ENCODE results near the gene C11orf86.
A peak's percentile ranks its signal among the peaks of the same experiment; 100 is the strongest.
"Not testable (repeated sequence)": the region's sequence is repeated elsewhere in the genome, so short reads cannot be mapped to it uniquely, and the experiment has no call there.

The C11orf86 gene

DNA sequence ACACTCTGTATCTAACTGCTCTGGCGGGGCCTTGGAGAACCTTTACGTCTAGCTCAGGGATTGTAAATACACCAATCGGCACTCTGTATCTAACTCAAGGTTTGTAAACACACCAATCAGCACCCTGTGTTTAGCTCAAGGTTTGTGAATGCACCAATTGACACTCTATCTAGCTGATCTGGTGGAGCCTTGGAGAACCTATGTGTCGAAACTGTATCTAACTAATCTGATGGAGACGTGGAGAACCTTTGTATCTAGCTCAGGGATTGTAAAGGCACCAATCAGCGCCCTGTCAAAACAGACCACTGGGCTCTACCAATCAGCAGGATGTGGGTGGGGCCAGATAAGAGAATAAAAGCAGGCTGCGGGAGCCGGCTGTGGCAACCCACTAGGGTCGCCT, 14.3 kb downstream of the C11orf86 start:
- not testable (repeated sequence) for DNase-seq (ENCODE audit: low read depth, low spot score)

DNA sequence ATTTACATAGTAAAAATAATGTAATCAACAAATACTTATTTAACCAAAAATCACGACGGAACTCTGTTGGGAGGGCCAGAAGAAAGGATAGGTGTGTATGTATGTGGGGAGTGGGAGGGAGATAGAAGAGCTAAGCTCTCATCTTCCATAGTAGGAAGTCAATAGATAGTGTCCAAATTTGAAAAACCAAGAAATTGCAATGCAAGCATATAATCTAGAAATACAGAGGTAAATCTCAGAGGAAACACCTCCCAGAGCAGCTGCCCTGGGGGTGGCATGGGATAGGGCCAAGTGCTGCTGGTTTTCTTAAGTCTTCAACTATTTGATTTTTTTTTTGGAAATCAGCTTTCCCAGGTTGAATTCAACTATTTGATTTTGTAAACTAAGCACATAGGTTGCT, 16.9 kb downstream of the C11orf86 start:
- DNase-seq (ENCODE audit: low read depth, low spot score), result no peak

GRCh38 chr11:66996609-66997273, 21.6 kb downstream of the C11orf86 start:
- DNase-seq (ENCODE audit: low read depth, low spot score), result peak; percentile 55

GRCh38 chr11:66999555-66999954, 24.5 kb downstream of the C11orf86 start:
- no peak for DNase-seq (ENCODE audit: low read depth, low spot score)

DNA sequence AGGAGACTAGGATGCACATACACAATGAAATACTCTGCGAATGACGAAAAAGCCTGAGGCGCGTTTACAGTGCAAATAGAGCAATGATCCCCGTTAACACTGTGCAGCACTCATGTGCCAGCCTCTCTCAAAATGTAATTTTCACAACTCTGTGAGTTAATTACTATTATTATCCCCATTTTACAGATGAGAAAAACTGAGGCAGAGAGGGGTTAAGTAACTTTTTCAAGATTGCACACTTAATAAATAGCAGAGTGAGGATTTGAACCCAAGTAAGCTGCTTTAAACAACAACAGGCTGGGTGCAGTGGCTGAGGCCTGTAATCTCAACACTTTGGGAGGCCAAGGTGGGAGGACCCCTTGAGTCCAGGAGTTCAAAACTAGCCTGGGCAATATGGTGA, 26.2 kb downstream of the C11orf86 start:
- no peak for DNase-seq (ENCODE audit: low read depth, low spot score)

DNA sequence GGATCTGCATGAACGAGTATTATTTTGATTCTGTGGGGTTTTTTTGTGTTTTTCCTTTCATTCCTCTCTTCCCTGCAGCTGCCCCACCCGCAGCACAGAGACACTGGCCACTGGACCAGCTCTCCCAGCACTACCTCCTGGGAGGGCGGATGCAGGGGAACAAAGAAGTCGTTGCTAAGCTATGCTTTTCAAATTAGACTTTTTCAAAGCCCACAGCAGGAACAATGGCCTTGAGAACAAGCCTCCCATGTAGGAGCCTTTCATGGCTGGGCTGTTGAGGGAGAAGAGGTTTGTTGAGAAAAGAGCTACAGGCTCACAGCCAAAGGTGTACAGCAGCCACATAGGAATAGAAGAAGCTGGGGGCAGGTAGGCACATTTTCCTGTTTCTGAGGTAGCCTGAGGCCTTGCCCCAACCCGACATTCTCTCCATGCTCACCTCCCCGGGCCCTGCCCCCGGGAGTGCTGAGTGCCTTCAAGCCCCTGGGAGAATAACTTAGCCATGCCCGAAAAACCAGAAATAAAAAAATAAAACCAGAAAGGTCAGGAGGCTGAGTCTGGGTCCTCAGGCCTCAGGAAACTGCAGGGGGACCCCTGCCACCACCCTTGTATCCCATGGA, 27.3 kb downstream of the C11orf86 start:
- DNase-seq (ENCODE audit: low read depth, low spot score), result peak; percentile 27

GRCh38 chr11:67002921-67003411, 27.9 kb downstream of the C11orf86 start:
- no peak for DNase-seq (ENCODE audit: low read depth, low spot score)

- DNase-seq (ENCODE audit: low read depth, low spot score), result not testable (repeated sequence)
These were observed 30.1 kb downstream of the C11orf86 start for GRCh38 chr11:67005200-67005599.

DNA sequence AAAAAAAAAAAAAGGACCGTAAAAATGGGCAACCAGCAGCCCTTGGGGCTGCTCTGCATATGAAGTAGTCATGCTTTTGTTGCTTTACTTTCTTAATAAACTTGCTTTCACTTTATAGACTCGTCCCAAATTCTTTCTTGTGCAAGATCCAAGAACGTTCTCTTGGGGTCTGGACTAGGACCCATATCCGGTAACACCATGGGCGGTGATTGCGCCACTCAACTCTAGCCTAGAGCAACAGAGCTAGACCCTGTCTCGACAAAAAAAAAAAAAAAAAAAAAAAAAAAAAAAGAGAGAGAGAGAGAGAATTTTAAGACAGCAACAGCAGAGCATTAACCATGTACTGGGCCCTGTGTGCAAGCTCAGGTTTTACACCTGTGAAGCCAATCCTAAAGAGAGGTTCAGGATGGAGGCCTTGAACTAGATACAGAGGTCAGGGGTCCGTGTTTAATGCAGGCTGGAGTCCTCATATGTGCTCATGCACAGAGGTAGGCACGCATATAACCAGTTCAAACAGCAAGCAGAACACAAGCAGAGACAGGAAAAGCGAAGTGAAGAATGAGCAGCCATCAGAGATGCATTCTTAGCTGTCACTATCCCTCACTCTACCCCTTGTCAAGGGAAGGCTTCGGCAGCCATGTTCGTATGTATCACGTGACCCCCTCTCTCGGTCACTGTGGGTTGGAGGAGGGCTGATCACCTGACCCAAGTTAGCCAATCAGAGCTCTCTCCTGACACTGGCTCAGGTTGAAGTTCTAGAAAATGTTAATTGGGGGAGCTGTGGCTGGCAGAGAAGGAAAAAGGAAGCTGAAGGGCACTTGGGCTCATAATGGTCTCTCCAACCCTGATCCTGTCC, 31.2 kb downstream of the C11orf86 start:
- no peak for DNase-seq (ENCODE audit: low read depth, low spot score)

- no peak for DNase-seq (ENCODE audit: low read depth, low spot score)
These were observed 32.0 kb downstream of the C11orf86 start for GRCh38 chr11:67007126-67007525.

- no peak for DNase-seq (ENCODE audit: low read depth, low spot score)
These were observed 35.3 kb downstream of the C11orf86 start for GRCh38 chr11:67010296-67010905.

- no peak for DNase-seq (ENCODE audit: low read depth, low spot score)
These were observed 38.5 kb downstream of the C11orf86 start for GRCh38 chr11:67013511-67014045.

GRCh38 chr11:67014343-67014742, 39.2 kb downstream of the C11orf86 start:
- no peak for DNase-seq (ENCODE audit: low read depth, low spot score)

DNA sequence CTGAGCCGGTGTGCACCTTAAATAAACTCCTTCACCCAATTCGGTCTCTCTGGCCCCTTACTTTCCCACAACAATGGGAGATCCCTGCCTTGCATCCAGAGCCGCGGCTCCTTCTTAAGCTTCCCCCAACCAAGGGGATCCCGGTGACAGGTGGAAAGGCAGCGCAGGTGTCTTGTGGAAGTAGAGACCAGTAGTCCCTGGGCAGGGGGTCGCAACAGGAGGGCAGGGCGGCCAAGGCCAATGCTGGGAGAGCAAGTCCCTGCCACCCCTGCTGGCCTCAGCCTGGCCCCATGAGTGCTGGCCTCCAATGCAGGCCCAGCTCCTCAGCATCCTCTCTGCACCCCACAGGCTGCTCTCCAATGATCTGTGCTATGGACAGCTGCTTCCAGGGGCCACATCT, 39.9 kb downstream of the C11orf86 start:
- DNase-seq (ENCODE audit: low read depth, low spot score), result no peak

GRCh38 chr11:67016550-67016949, 41.4 kb downstream of the C11orf86 start:
- DNase-seq (ENCODE audit: low read depth, low spot score), result no peak

GRCh38 chr11:67020949-67021348, 45.8 kb downstream of the C11orf86 start:
- DNase-seq (ENCODE audit: low read depth, low spot score), result no peak

GRCh38 chr11:67022341-67022933, 47.3 kb downstream of the C11orf86 start:
- peak; percentile 80 for DNase-seq (ENCODE audit: low read depth, low spot score)

DNA sequence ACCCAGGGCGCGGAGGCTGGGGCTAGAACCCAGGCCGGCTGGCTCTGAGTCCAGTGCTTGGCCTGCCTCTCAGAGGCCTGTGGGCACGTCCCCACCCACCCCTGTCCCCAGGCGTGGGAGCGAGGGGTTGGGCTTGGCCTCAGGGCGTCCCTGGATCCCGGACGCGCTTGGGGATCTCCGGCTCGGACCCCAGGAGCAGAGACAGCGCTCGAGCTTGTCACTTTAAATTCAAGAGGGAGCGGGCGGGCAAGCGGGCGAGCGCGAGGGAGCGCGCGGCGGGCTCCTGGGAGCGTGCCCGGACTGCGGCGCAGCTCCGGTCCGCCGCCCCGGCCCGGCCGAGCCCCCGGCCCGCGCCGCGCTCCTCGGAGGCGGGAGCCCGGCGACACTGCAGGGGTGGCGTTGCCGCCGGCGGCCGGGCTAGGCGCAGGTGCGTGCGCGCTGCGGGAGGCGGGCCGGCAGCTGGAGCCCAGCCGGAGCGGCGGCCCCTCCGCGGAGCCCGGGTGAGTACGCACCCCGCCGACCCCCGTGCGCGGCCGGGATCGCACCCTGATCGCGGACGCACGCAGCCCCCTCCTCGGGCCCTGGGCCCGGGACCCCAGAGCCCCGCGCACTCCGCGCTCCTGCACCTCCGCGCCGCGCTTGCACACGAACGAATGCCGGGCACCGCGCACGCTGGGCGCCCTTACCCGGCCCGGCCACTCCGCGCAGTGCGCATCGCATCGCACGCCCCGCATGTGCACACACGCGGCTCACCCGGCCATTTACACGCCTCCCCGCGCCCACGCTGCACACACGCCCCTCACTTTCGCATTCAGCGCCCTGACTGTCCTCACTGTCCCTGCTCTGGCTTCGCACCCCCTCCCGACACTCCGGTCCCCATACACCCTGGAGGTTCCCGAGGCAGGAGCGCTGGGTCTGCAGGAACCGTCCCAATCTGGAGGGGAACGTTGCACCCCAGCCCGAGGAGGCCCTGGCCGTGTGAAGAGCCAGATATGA, 48.2 kb downstream of the C11orf86 start, which contains the start of gene SYT12:
TSS of gene SYT12 (plus strand) at position 174 of the 996 bp plus-strand sequence. CDS start 7,011 bp downstream, outside the sequence.
- peak; percentile 58 for DNase-seq (ENCODE audit: low read depth, low spot score)

DNA sequence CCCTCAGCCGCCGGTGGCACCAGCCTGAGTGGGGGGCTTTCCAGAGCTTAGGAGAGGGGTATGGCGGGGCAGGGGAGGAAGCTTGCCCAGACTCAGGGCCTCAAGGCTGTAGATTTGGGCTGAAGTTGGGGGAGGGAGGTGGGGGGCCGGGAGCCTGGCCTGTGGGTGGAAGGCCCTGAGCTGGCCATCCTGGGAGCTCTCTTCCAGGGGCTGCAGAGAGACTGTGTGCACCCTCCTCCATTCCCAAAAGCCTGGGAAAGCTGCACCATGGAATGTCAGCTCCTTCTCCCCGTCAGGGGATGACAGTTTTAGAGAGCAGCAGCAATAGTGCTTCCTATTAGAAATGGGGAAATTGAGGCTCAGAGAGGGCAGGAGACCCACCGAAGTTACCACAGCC, 48.9 kb downstream of the C11orf86 start:
- DNase-seq (ENCODE audit: low read depth, low spot score), result no peak

GRCh38 chr11:67024410-67024809, 49.3 kb downstream of the C11orf86 start:
- peak; percentile 23 for DNase-seq (ENCODE audit: low read depth, low spot score)
